ENCODE measurements around the gene PPP1R12B. TPM values are rescaled to one million over a fixed set of nuclear protein-coding genes. Genes with fewer than 3 reads are reported as not detected.

The PPP1R12B gene
- total RNA-seq, 1 donor from 2014 or later: 7.2 TPM

GRCh38 chr1:202639500-202639899, 291.0 kb downstream of the PPP1R12B start:
- no peak for TF ChIP-seq CTCF (IDR thresholded peaks at IDR 0.05; ENCODE audit: unreplicated experiment)
- no peaks in the 10 kb centered on the region for H3K36me3 Mint-ChIP-seq (ENCODE audit: low read depth, unreplicated experiment)
- H3K27ac Mint-ChIP-seq (ENCODE audit: unreplicated experiment): no peak overlapping the region
- peaks cover 14% of the 10 kb centered on the region for H3K27me3 Mint-ChIP-seq (ENCODE audit: unreplicated experiment)
- H3K9me3 Mint-ChIP-seq (ENCODE audit: unreplicated experiment): no peaks in the 10 kb centered on the region
- DNase-seq (ENCODE audit: low spot score): no peak
- H3K4me3 Mint-ChIP-seq (ENCODE audit: unreplicated experiment): no peak overlapping the region
- H3K4me1 Mint-ChIP-seq (ENCODE audit: unreplicated experiment): peaks cover 8% of the 10 kb centered on the region

DNA sequence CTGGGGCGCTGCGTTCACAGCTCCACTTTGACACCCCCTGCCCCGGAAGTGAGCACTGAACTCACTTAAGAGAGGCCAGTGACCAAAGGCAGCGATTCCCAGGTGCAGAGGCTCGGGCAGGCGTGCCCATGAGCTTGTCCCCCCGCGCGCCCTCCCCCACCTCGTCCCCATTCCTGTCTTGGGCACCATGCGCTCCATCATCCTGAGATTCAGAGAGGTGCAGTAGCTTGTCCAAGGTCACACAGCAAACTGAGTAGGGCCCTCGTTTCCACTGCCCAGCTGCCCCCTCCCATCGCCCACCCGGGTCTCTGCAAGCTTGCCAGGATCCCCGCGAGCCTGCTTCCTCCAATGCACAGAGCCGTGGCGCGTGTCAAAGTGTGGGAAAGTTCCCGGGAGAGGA, 293.7 kb downstream of the PPP1R12B start:
- TF ChIP-seq CTCF (IDR thresholded peaks at IDR 0.05; ENCODE audit: unreplicated experiment): no peak
- Mint-ChIP-seq H3K27ac (ENCODE audit: unreplicated experiment) (no peak overlapping the region), H3K4me3 (ENCODE audit: unreplicated experiment) (no peak overlapping the region)

More for the DNA sequence above, 293.7 kb downstream of the PPP1R12B start:
- H3K4me1 Mint-ChIP-seq (ENCODE audit: unreplicated experiment): peaks cover 13% of the 10 kb centered on the region
- peaks cover 23% of the 10 kb centered on the region for H3K27me3 Mint-ChIP-seq (ENCODE audit: unreplicated experiment)
- no peaks in the 10 kb centered on the region for H3K9me3 Mint-ChIP-seq (ENCODE audit: unreplicated experiment)
- DNase-seq (ENCODE audit: low spot score): no peak
- H3K36me3 Mint-ChIP-seq (ENCODE audit: low read depth, unreplicated experiment): no peaks in the 10 kb centered on the region

Other genes starting within 250 kb of the PPP1R12B start
- gene GPR37L1, start 225.8 kb upstream of the PPP1R12B start, total RNA-seq (ENCODE audit: unreplicated experiment): not detected
- gene ARL8A, start 204.0 kb upstream of the PPP1R12B start, total RNA-seq (ENCODE audit: unreplicated experiment): 38.8 TPM
- 1.3 TPM for gene PTPN7, start 188.1 kb upstream of the PPP1R12B start, total RNA-seq (ENCODE audit: unreplicated experiment)
- 0.23 TPM for gene LGR6, start 154.9 kb upstream of the PPP1R12B start, total RNA-seq (ENCODE audit: unreplicated experiment)
- gene UBE2T, start 6.8 kb upstream of the PPP1R12B start, total RNA-seq (ENCODE audit: unreplicated experiment): 10.4 TPM